HG03460 (cell line): ENCODE data around the gene ARFGAP2.
A peak's percentile ranks its signal among the peaks of the same experiment; 100 is the strongest.
"Not testable (repeated sequence)": the region's sequence is repeated elsewhere in the genome, so short reads cannot be mapped to it uniquely, and the experiment has no call there.

Experiments used
- ATAC-seq: cut with Tn5 transposase; IDR thresholded peaks from one replicate; pipeline ENCODE4 v1.9.1; 2021; ENCODE audit not compliant: unreplicated experiment

Gene ARFGAP2

DNA sequence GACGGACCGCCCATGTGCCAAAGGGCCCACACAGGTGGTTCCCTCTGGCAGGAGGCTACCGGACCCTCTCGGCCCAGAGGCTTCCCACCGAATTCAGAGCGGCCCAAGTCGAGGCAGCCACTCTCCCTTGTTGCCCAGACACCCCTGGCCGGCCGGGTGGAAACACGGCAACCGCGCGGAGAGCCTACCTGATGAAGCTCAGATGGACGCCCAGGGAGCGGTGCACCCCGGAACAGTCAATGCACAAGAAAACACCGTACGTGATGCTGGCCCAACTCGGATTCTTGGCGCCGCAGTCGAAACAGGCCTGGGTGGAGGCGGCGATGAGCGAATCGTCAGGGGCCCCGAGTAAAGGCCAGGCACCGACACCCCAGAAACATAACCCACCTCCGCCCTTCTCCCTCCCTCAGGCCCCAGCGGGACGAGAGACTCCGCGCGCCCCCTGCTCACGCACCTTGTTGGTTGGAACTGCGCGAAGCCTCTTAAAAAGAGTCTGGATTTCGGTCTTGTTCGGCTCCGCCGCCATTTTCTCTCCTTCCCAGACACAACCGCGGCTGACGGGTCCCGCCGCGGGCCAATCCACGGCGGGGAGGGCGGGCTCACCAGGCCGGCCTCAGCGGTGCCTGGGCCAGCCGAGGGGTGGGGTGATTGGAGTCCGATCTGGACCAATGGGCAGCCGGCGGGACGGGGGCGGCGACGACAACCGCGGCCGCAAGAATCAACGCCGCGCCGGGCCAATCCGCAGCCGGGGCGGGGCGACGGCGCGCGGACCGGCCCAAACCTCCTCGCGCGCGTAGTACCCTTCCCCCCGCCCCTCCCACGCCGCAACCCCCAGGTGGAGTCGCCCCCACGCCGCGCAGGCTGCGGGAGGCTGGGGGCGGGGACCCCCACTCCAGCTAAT, at the start of gene ARFGAP2:
Gene ARFGAP2, minus strand, starts transcription at position 552 of the 901 bp plus-strand sequence. Its CDS starts 26 bp downstream, at position 526.
- peak; percentile 90 for ATAC-seq

DNA sequence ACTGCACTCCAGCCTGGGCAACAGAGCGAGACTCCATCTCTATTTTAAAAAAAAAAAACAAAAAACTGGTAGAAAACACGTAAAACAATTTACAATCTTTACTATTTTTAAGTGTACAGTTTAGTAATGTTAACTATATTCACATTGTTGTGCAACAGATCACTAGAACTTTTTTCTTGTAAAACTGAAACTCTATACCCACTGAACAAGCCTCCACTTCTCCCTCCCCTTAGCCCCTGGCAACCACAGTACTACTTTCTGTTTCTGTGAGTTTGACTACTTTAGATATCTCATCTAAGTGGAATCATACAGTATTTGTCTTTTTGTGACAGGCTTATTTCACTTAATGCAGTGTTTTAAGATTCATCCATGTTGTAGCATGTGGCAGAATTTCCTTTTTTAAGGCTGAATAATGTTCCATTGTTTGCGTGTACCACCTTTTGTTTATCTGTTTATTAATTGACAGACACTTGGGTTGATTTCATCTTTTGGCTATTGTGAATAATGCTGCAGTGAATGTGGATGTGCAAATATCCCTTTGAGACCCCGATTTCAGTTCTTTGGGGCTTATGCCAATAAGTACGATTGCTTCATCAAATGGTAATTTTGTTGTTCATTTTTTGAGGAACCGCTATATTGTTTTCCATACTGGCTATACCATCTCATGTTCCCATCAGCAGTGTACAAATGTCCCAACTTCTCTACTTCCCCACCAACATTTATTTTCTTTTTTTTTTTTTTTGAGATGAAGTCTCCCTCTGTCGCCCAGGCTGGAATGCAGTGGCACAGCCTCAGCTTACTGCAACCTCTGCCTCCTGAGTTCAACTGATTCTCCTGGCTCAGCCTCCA, 49.1 kb upstream of the ARFGAP2 start:
- peak; percentile 90 for ATAC-seq

DNA sequence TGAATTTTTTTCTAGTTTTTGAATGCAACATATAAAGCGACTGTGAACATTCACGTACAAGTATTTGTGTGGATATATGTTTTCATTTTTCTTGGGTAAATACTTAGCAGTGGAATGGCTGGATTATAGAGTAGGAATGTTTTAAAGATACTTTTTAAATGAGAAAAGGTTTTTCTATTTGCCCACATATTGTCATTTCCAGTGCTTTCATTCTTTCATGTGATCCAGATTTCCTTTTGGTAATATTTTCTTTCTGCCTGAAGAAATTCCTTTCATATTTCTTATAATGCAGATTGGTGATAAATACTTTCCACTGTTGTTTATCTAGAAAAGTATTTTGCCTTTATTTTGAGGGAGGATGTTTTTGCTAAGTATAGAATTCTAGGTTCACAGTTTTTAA, 46.0 kb upstream of the ARFGAP2 start:
- ATAC-seq: no peak

DNA sequence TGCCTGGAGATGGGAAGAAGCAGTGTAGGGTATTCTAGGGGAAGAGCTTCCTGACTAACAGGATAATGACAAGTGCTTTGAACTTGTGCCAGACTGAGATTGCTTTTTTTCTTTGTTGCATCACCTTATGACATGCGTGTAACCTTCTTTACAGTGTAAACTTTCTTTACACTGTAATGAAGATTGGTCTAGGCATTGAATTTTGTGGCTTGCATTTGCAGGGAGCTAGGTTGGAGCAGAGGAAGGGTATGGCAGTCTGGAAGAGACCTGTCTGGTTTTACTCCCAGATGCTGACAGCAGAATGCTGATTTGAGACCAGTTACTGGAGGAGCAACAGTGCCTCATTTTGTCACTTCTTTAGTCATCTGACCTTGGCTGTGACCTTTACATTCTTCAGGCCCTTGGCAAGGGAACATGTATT, 43.7 kb upstream of the ARFGAP2 start:
- ATAC-seq: no peak

DNA sequence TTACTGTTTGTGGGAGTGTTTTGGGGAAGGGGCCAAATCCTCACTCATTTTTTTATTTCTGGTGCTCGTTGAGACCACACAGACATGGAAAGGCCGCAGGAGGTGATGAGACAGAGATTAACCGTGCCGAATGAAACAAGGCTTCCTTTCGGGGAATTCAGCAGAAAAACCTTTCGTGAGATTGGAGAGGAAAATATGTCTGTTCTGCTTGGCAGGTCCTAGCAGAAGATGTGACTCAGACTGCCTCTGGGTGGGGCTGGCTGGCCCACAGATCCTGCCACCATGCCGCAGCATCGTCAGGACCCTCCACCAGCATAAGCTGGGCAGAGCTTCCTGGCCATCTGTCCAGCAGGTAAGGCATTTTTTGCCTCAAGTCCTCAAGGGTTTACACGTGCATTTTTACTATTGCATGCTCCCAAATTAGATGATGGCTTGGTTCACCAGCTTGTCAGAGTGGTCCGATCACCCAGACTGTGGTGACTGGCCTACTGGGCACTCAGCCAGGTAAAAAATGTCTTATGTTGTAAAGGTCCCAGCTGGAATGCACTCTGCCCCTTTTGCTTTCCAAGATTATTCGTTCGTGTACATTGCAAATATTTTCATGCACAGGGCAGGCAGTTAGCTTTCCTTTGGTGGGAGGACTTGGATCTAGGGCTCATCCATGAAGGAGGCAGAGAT, 39.6 kb upstream of the ARFGAP2 start:
- no peak for ATAC-seq

DNA sequence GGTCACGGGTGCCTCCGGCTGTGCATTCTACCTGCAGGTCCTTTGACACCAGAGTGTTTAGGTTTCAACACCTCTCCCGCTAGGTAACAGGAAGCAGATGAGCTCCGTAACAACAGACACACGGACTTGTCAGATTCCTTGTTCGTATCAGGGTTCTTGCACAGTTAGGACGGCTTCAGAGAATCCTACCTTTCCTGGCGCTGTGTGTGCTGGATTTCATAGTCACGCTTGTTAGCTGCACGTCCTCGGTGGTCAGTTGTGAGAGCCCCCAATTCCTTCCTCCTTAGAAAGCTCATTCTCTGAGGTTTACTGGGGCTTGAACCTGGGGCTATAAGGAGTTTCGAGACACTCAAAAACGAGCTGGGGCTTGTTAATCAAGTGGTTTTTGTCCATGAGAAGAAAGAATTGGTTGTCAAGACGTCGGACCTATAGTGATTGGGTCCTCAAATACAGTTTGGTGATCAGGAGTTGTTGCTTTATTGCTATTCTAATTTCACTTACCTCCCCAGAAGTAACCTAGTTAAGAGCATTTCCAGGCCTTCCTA, 38.8 kb upstream of the ARFGAP2 start:
- no peak for ATAC-seq

DNA sequence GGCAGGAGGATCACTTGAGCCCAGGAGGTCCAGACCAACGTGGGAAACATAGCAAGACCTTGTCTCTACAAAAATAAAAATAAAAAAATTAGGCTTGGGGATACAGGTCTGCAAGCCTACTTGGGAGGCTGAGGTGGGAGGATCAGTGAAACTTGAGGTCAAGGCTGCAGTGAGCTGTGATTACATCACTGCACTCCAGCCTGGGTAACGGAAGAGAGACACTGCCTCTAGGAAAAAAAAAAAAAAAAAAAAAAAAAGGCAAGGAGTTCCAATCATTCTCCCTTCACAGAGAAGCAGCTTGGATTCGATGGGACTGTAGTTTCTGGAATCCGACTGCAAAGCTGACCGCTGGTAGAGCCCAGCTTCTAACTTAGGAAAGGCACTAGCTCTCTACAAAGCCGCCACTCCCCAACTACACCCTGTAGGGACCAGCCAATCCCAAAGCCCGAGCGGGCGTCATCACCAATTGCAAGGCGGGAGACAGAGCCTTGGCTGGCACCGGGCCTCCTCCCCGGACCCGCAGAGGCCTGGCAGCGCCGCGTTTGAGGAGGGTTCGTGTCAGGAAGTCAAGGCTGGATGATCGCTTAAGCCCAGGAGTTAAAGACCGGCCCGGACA, 37.4 kb upstream of the ARFGAP2 start:
- peak; percentile 62 for ATAC-seq

DNA sequence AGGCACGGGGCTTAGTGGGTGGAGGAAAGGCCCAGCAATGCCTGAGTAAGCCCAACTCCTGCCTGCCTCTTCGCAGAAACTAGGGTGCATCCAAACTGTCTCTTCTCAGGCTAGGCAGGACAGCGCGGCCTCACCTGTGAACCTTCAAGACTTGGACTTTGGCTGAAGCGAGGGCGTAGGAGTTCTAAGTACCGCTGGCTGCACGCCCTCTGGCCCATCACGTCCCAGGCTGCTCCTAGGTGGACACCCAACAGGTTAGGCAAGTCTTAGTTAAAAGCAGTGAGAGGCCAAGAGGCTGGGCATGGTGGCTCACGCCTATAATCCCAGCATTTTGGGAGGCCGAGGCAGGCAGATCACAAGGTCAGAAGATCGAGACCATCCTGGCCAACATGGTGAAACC, 36.3 kb upstream of the ARFGAP2 start:
- no peak for ATAC-seq

DNA sequence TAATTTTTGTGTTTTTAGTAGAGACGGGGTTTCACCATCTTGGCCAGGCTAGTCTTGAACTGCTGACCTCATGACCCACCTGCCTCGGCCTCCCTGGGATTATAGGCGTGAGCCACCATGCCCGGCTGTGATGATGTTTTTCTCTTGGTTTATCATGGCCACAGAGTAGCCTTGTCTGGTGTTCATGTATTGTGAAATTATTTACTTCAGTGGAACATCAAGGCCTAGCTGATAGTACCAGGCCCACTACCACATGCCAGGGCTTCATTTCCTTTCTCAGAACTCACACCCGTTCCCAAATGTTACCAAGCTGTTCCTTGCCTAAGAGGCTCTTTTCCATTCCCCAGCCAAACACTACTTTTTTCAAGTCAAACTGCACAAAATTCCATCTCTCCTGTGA, 31.9 kb upstream of the ARFGAP2 start:
- no peak for ATAC-seq

DNA sequence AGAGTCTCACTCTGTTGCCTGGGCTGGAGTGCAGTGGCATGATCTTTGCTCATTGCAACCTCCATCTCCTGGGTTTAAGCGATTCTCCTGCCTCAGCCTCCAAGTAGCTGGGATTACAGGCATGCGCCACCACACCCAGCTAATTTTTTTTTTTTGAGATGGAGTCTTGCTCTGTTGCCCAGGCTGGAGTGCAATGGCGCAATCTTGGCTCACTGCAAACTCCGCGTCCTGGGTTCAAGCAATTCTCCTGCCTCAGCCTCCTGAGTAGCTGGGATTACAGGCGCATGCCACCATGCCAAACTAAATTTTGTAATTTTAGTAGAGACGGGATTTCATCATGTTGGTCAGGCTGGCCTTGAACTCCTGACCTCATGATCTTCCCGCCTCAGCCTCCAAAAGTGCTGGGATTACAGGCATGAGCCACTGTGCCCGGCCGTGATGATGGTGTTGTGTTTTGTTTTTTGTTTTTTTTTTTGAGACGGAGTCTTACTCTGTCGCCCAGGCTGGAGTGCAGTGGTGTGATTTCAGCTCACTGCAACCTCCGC, 31.4 kb upstream of the ARFGAP2 start:
- ATAC-seq: not testable (repeated sequence)

DNA sequence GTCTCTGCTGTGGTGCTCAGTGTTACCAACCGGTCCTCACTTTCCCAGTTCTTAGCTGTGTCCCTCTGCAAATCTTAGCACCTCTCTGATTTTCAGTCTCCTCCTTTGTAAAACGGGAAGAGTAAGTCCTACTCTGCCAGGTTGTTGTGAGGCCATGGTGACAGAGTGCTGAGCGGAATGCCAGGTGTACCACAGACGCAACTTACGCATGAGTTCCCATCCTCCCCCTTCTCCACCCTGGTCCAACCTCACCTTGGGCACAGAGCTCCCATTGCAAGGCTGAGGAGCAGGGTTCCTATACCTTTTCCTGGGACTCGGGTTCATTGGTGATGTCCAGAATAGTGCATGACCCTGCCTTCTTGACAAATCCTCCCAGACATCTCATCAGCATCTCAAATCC, 30.8 kb upstream of the ARFGAP2 start:
- ATAC-seq: no peak

DNA sequence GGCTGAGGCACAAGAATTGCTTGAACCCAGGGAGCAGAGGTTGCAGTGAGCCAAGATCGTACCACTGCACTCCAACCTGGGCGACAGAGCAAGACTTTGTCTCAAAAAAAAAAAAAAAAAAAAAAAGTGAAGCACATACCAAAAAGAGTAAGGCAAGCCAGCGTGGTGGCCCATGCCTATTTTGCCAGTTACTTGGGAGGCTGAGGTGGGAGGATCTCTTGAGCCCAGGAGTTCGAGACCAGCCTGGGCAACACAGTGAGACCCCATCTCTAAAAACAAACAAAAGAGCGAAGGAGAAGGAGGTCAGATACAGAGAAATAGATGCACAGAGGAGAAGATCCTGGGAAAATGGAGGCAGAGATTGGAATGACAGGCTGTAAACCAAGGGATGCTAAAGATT, 29.9 kb upstream of the ARFGAP2 start:
- ATAC-seq: not testable (repeated sequence)

DNA sequence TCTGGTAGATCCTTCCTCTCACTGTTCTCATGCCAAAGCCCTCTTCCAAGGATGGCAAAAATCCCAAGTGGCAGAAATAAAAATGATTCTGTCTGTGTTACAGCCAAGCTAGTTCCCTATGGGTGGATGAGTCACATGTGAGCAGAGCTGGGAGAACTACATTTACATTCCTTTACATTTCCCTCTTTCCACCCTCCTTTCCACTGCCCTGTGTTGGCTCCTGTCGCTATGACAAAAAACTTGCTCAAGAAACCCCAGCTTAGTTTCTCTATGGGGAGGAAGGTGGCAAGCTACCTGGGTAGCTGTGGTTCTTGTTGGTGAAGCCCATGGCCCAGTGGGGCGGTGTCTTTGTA, 27.9 kb upstream of the ARFGAP2 start:
- ATAC-seq: no peak

DNA sequence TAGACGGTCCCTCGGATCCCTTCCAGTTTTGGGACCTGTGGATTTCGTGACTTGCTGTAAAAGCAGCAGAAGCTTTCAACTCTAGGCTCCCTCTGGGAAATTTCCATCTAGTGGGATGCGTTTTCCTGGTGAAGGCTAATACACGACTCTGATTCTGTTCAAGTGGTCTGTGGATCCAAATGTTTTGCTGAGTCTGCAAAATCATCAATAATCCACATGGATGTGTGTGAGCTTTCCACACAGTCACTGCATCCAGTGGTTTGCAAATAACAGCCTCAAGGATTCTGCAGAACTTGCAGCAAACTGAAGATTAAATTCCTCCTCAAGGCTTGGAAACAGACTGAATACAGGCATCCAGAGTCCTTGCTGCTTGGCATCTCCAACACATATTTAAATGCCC, 25.9 kb upstream of the ARFGAP2 start:
- no peak for ATAC-seq

DNA sequence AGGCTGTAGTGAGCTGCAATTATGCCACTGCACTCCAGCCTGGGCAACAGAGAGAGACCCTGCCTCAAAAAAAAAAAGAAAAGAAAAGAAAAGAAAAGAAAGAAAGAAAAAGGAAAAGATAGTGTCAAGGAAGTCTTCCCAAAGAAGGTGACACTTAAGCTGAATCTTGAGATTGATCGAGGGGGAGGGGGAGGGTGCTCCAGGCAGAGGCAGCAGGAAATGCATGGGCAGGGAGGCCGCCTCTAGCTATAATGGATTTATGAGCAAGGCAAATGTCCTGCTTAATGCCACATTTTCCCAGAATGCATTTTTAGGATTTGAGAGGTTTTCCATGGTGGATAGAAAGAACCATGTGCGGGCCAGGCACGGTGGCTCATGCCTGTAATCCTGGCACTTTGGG, 24.3 kb upstream of the ARFGAP2 start:
- ATAC-seq: no peak

DNA sequence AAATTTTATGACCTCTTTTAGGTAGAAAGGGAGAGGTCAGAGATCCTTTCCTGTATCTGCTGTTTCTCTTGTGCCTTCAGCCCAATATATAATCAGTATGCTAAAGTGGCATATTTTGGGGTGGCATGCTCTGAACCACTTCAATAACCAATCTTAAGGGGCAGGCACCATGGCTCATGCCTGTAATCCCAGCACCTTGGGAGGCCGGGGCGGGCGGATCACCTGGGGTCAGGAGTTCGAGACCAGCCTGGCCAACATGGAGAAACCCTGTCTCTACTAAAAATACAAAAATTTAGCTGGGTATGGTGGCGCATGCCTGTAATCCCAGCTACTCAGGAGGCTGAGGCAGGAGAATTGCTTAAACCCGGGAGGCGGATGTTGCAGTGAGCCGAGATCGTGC, 21.5 kb upstream of the ARFGAP2 start:
- not testable (repeated sequence) for ATAC-seq

DNA sequence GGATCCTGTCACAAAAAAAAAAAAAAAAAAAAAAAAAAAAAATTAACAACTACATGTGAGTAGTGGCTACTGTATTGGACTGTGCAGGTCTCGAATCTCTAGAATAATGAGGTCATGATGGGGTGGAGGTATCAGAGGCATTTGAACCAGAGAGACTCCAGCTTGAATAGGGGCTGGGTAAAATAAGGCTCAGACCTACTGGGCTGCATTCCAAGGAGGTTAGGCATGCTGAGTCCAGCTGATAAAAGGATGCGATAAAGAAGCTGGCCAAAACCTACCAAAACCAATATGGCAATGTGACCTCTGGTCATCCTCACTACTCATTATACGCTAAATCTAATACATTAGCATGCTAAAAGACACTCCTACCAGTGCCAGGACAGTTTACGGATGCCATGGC, 15.4 kb upstream of the ARFGAP2 start:
- ATAC-seq: no peak

DNA sequence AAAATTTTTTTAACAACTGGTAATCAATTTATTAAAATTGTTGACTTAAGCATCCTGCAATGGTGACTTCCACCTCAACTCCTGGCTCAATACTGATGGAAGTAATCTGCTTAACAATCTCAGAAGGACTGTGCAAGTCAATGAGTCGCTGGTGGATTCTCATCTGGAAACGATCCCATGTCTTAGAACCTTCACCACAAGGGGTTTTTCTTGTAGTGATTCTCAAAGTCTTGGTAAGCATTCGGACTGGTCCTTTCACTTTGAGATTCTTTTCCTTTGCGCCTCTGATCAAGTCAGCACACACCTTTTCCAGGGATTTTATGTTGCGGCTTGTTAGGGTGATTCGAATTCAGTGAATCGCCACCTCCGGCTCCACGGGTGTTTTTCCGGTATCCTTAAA, 14.5 kb upstream of the ARFGAP2 start:
- not testable (repeated sequence) for ATAC-seq

DNA sequence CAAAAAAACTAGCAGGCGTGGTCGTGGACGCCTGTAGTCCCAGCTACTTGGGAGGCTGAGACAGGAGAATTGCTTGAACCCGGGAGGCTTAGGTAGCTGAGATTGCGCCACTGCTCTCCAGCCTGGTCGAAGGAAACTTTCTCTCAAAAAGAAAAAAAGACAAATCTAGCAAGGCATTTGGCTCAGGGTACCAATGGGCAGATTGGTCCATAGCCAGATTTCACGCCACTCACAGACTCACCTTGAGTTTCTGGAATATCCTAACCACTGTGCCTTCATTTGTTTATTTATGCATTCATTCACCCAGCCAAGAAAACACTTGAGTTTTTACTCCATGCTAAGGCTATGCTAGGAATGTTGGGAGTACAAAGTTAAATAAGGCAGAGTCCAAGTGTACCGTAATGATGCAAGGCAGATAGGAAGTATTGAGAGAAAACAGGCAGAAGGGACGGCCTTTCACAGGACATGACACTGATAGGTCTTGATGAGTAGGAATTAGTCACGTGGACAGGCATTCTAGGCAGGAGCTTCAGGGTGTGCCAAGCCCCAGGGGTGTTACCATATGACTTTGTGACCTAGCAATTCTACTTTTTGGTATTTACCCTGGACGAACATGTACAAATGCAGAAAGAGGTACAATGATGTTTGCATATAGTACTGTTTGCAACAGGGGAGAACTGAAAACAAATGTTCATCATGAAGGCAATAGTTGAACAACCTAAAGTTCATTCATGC, 12.6 kb upstream of the ARFGAP2 start:
- ATAC-seq: no peak

DNA sequence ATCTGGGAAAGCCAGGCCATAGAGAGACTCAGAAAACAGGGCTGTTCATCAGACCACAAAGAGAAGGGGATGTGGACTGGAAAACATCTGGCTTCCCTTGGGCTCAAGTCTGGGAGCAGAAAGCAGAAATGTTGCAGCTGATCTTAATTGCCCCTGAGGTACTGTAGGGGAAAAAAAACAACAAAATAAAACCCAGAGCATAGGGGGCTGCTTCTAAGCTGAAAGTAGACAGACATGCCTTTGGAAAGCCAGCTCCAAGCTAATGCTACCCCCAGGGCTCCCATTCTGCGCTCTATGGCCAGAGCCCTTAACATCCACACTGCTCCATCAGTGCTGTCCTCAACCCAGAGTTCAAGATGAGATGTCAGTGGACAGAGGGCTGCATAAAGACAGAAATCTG, 11.6 kb upstream of the ARFGAP2 start:
- ATAC-seq: no peak
